B cell (primary cell): ENCODE measurements around the gene PSME3. TPM values are rescaled to one million over a fixed set of nuclear protein-coding genes. Genes with fewer than 3 reads are reported as not detected.

Source experiments
- ATAC-seq: fragments of 200-7000 bp; cut with Tn5 transposase; one replicate; pipeline ENCODE4 v1.10.0; 2021; ENCODE audit warnings: low read depth, mild to moderate bottlenecking, moderate number of reproducible peaks, moderate library complexity
- CTCF ChIA-PET: fragments of 350-600 bp; sonication (Branson Sonifier 250); formaldehyde crosslinking; loops from one replicate; lab custom pipeline; 2021; ENCODE audit warnings: antibody characterized with exemption, inconsistent platforms; lab: Charles Lee
- POLR2A ChIA-PET: fragments of 350-600 bp; sonication (Branson Sonifier 250); formaldehyde crosslinking; loops from one replicate; lab custom pipeline; 2021; ENCODE audit warnings: antibody characterized with exemption; lab: Charles Lee
- DNase-seq: peaks from one replicate; pipeline ENCODE4 v3.0.0; 2013
- H2AFZ ChIP-seq: 2 replicates; pipeline ENCODE4 v1.6.1; 2012; ENCODE audit warnings: mild to moderate bottlenecking, low read depth, low read length; ENCODE audit not compliant: insufficient read depth, poor library complexity, severe bottlenecking
- H3K27ac ChIP-seq, 2 donors: 1 replicate in 1 of 2; 2 replicates in 1 of 2; pipeline ENCODE4 v1.5.1; 2012 to 2013; ENCODE audit warnings: low read length in 2 of 2, mild to moderate bottlenecking in 2 of 2, moderate library complexity in 1 of 2
- H3K27me3 ChIP-seq, 4 experiments: fragments of 200-600 bp in 1 of 4; sonication (generic) in 1 of 4; replicated peaks in 1 of 4; 1 replicate in 2 of 4; 2 replicates in 2 of 4; pipeline versions ENCODE4 v1.6.1 to v1.7.0; 2013 to 2016; ENCODE audit warnings: low read length in 3 of 4, mild to moderate bottlenecking in 2 of 4, mixed read lengths in 1 of 4, moderate library complexity in 1 of 4; ENCODE audit not compliant: insufficient read depth in 4 of 4, control insufficient read depth in 3 of 4; ENCODE audit errors: control extremely low read depth in 1 of 4
- H3K36me3 ChIP-seq, 2 experiments: replicated peaks in 1 of 2; 1 replicate in 1 of 2; 2 replicates in 1 of 2; pipeline versions ENCODE4 v1.6.1 to v1.7.1; 2013; ENCODE audit warnings: low read length in 1 of 2; ENCODE audit not compliant: insufficient read depth in 2 of 2, control insufficient read depth in 1 of 2; ENCODE audit errors: control extremely low read depth in 1 of 2, extremely low read depth in 1 of 2
- H3K4me1 ChIP-seq, 2 donors: fragments of 200-600 bp in 1 of 2; sonication (generic) in 1 of 2; 1 replicate in 1 of 2; 2 replicates in 1 of 2; pipeline versions ENCODE4 v1.5.1 to v1.6.1; 2013 to 2017; ENCODE audit warnings: low read length in 2 of 2; ENCODE audit not compliant: control insufficient read depth in 2 of 2, insufficient read depth in 2 of 2
- H3K4me2 ChIP-seq: replicated peaks from 2 replicates; pipeline ENCODE3; 2012; ENCODE audit warnings: mild to moderate bottlenecking, low read depth, low read length; ENCODE audit not compliant: poor library complexity, severe bottlenecking
- H3K4me3 ChIP-seq, 5 experiments: fragments of 200-600 bp in 1 of 5; sonication (generic) in 1 of 5; 1 replicate in 3 of 5; 2 replicates in 2 of 5; pipeline versions ENCODE4 v1.5.1 to v1.7.0; 2011 to 2016; ENCODE audit warnings: low read length in 4 of 5, mild to moderate bottlenecking in 4 of 5, low read depth in 2 of 5, control low read depth in 1 of 5, moderate library complexity in 1 of 5; ENCODE audit not compliant: insufficient read depth in 1 of 5; ENCODE audit errors: control extremely low read depth in 1 of 5, extremely low read depth in 1 of 5
- H3K79me2 ChIP-seq: fragments of 200-600 bp; sonication (generic); one replicate; pipeline ENCODE4 v1.6.0; 2016; ENCODE audit warnings: low read length; ENCODE audit not compliant: control insufficient read depth, insufficient read depth
- H3K9ac ChIP-seq: fragments of 200-600 bp; sonication (generic); 2 replicates; pipeline ENCODE4 v1.6.1; 2017; ENCODE audit warnings: mild to moderate bottlenecking, low read length, moderate library complexity
- H3K9me3 ChIP-seq, 3 donors: one replicate each; pipeline versions ENCODE4 v1.6.1 to v1.7.1; 2013; ENCODE audit warnings: low read length in 2 of 3; ENCODE audit not compliant: control insufficient read depth in 2 of 3, insufficient read depth in 1 of 3; ENCODE audit errors: control extremely low read depth in 1 of 3
- H4K20me1 ChIP-seq: 2 replicates; pipeline ENCODE4 v1.6.0; 2012; ENCODE audit warnings: mild to moderate bottlenecking, low read length; ENCODE audit not compliant: insufficient read depth, control insufficient read depth, poor library complexity, severe bottlenecking
- H3K27ac Mint-ChIP-seq: one replicate; pipeline ENCODE4 v1.8.0; 2021; ENCODE audit warnings: mixed read lengths
- H3K27me3 Mint-ChIP-seq: one replicate; pipeline ENCODE4 v1.8.0; 2021; ENCODE audit warnings: mixed read lengths
- H3K4me1 Mint-ChIP-seq: one replicate; pipeline ENCODE4 v1.8.0; 2021; ENCODE audit warnings: mixed read lengths
- H3K4me3 Mint-ChIP-seq: one replicate; pipeline ENCODE4 v1.8.0; 2021; ENCODE audit warnings: mixed read lengths
- H3K9me3 Mint-ChIP-seq: one replicate; pipeline ENCODE4 v1.8.0; 2022; ENCODE audit warnings: mixed read lengths; ENCODE audit not compliant: insufficient read depth
- EZH2 ChIP-seq: IDR thresholded peaks from 2 replicates; pipeline ENCODE4 v1.6.1; 2012; ENCODE audit warnings: borderline replicate concordance, low read depth, mild to moderate bottlenecking, moderate library complexity, low read length; ENCODE audit not compliant: insufficient read depth, poor library complexity, severe bottlenecking
- WGBS: methylation state at CpG from one replicate; pipeline ENCODE4 v1.1.5; 2013; ENCODE audit warnings: missing lambda C conversion rate; ENCODE audit not compliant: insufficient coverage; 5-methylcytosine and 5-hydroxymethylcytosine counted together
- intact Hi-C: fragments of 100-400 bp; cut with micrococcal nuclease; formaldehyde crosslinking; loops from one replicate; pipeline ENCODE4 v1.10.0; 2022
- polyA plus RNA-seq: library from polyadenylated mRNA; depleted of rRNA; stranded (reverse); fragments of >200 nt; gene quantifications from 2 replicates; pipeline ENCODE4 v1.2.3, GENCODE V29; 2012
- total RNA-seq, 2 donors: library from RNA; stranded (reverse); fragments of 120-200 nt in 1 of 2; gene quantifications; 1 replicate in 1 of 2; 2 replicates in 1 of 2; pipeline versions ENCODE4 v1.2.3 to v1.2.4, GENCODE V29; 2013 to 2022
- TF ChIP-seq, protein P1 (sequence below): fragments of 200-600 bp; IDR thresholded peaks from one replicate; pipeline ENCODE4 v1.8.0; 2022; ENCODE audit warnings: antibody characterized with exemption, mild to moderate bottlenecking

PSME3 gene
- total and polyA plus RNA-seq, 2 donors (not counting 1 experiment from before 2014, with no cell fraction given), result 43.4 to 76.2 TPM

DNA sequence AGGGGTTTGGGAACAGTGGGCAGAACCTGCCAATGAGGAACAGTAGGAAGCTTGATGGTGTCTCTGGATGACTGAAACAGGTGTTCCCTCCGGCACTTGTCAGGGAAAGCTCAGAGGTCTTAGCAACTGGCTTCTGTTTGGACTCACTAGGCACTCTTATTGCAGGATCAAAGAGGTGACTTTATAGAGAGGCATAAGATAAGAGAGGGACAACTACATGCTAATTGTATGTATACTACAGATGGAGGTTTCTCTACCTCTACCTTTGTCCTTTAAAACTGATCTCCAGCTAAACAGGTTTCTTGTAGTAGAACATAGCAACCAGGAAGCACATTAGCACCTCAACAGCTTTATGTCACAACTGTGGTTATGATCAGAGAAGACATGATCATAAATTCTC is 26.9 kb upstream of the PSME3 start:
- H3K4me2 ChIP-seq, result no peak overlapping the region
- H3K27ac ChIP-seq, result no peak overlapping the region
- POLR2A ChIA-PET, result interaction anchor here (0.7 kb wide), 1 partner anchor 901 kb away, joined by 4 read pairs; no protein-coding TSS in a partner anchor
- H2AFZ ChIP-seq, result no peak overlapping the region
- H3K79me2 ChIP-seq, result no peaks in the 10 kb centered on the region
- no peak for TF ChIP-seq EZH2
- TF ChIP-seq, protein P1, sequence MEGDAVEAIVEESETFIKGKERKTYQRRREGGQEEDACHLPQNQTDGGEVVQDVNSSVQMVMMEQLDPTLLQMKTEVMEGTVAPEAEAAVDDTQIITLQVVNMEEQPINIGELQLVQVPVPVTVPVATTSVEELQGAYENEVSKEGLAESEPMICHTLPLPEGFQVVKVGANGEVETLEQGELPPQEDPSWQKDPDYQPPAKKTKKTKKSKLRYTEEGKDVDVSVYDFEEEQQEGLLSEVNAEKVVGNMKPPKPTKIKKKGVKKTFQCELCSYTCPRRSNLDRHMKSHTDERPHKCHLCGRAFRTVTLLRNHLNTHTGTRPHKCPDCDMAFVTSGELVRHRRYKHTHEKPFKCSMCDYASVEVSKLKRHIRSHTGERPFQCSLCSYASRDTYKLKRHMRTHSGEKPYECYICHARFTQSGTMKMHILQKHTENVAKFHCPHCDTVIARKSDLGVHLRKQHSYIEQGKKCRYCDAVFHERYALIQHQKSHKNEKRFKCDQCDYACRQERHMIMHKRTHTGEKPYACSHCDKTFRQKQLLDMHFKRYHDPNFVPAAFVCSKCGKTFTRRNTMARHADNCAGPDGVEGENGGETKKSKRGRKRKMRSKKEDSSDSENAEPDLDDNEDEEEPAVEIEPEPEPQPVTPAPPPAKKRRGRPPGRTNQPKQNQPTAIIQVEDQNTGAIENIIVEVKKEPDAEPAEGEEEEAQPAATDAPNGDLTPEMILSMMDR, result no peak
- intact Hi-C loops, result no loop called here
- Mint-ChIP-seq H3K27me3 (no peaks in the 10 kb centered on the region), H3K4me1 (no peaks in the 10 kb centered on the region), H3K27ac (no peak overlapping the region), H3K4me3 (no peak overlapping the region), H3K9me3 (no peaks in the 10 kb centered on the region)
- 100% methylated on average over 1 of the region's 1 CpG for WGBS
- H4K20me1 ChIP-seq, result no peaks in the 10 kb centered on the region
- H3K36me3 ChIP-seq, result peaks cover under 1 to 17% of the 10 kb centered on the region in 2 experiments
- no peaks in the 10 kb centered on the region for H3K9me3 ChIP-seq
- CTCF ChIA-PET, result interaction anchor here (0.7 kb wide), 1 partner anchor 24 kb away, joined by 4 read pairs; no protein-coding TSS in a partner anchor
- no peak for ATAC-seq
- no peak overlapping the region for H3K9ac ChIP-seq
- no peaks in the 10 kb centered on the region for H3K4me1 ChIP-seq
- no peak for DNase-seq
- H3K27me3 ChIP-seq, result no peaks in the 10 kb centered on the region
- H3K4me3 ChIP-seq, result no peak overlapping the region

GRCh38 chr17:42809250-42809649 is 23.9 kb upstream of the PSME3 start:
- Mint-ChIP-seq H3K4me3 (no peak overlapping the region), H3K27me3 (no peaks in the 10 kb centered on the region)
- no CpG with 5 or more reads among the region's 3 CpGs for WGBS

More at GRCh38 chr17:42809250-42809649, 23.9 kb upstream of the PSME3 start:
- no peaks in the 10 kb centered on the region for H3K79me2 ChIP-seq
- DNase-seq, result no peak
- intact Hi-C loops, result no loop called here
- no peak for TF ChIP-seq EZH2
- Mint-ChIP-seq H3K9me3 (no peaks in the 10 kb centered on the region), H3K4me1 (no peaks in the 10 kb centered on the region), H3K27ac (no peak overlapping the region)
- ChIA-PET POLR2A (no interaction called here), CTCF (interaction anchor here (0.5 kb wide), 1 partner anchor 265 kb away, joined by 4 read pairs; no protein-coding TSS in a partner anchor)
- H2AFZ ChIP-seq, result no peak overlapping the region
- H3K9ac ChIP-seq, result no peak overlapping the region
- no peak overlapping the region for H3K4me3 ChIP-seq
- no peaks in the 10 kb centered on the region for H3K4me1 ChIP-seq
- ATAC-seq, result no peak
- H4K20me1 ChIP-seq, result no peaks in the 10 kb centered on the region
- H3K27me3 ChIP-seq, result no peaks in the 10 kb centered on the region
- H3K36me3 ChIP-seq, result peaks cover 3 to 32% of the 10 kb centered on the region in 2 experiments
- no peak overlapping the region for H3K4me2 ChIP-seq
- no peak overlapping the region for H3K27ac ChIP-seq
- H3K9me3 ChIP-seq, result no peaks in the 10 kb centered on the region
